HUES48 (cell line): ENCODE results near the gene REP15.
"Not testable (repeated sequence)": the region's sequence is repeated elsewhere in the genome, so short reads cannot be mapped to it uniquely, and the experiment has no call there.

Source experiments
- H3K27ac ChIP-seq: one replicate; pipeline ENCODE4 v1.7.0; 2013; ENCODE audit warnings: low read depth, low read length, inconsistent platforms
- H3K27me3 ChIP-seq: 2 replicates; pipeline ENCODE4 v1.6.1; 2013; ENCODE audit warnings: mild to moderate bottlenecking, low read length; ENCODE audit not compliant: control insufficient read depth, insufficient read depth
- H3K36me3 ChIP-seq: 2 replicates; pipeline ENCODE4 v1.6.1; 2013; ENCODE audit warnings: low read length; ENCODE audit not compliant: control insufficient read depth, insufficient read depth
- H3K4me1 ChIP-seq: 2 replicates; pipeline ENCODE4 v1.6.1; 2013; ENCODE audit warnings: mild to moderate bottlenecking, low read length; ENCODE audit not compliant: control insufficient read depth, insufficient read depth
- H3K4me3 ChIP-seq: 2 replicates; pipeline ENCODE4 v1.5.1; 2013; ENCODE audit warnings: mild to moderate bottlenecking, low read depth, low read length
- H3K9ac ChIP-seq: 2 replicates; pipeline ENCODE4 v1.6.1; 2013; ENCODE audit warnings: mild to moderate bottlenecking, low read depth, low read length, moderate library complexity
- H3K9me3 ChIP-seq: 2 replicates; pipeline ENCODE4 v1.6.1; 2013; ENCODE audit warnings: low read length; ENCODE audit not compliant: control insufficient read depth, insufficient read depth

Gene REP15

GRCh38 chr12:27730097-27730588 lies 33.9 kb downstream of the REP15 start:
- Histone ChIP-seq H3K4me1 (no peaks in the 10 kb centered on the region), H3K36me3 (peaks cover 57% of the 10 kb centered on the region), H3K27ac (no peak overlapping the region), H3K27me3 (no peaks in the 10 kb centered on the region), H3K9me3 (no peaks in the 10 kb centered on the region), H3K9ac (no peak overlapping the region), H3K4me3 (no peak overlapping the region)

DNA sequence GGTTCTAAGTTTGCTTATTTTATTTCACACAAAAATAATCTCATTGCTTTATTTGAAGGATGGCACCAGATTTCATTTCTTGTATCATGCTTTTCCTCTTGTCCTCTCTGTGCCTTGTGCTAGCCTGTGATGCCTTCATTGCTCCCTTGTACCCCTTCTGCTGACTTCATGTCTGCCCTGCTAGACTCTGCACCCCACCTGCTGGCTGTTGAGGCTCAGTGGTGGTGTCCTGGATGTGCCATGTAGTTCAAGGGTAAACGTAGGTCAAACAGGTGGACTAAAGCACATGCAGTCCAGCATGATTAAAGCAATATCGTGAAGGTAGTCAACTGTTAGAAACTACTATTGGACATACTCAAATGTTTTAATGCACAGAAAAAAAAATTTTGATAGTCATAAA lies 36.0 kb downstream of the REP15 start:
- Histone ChIP-seq H3K27ac (no peak overlapping the region), H3K9ac (no peak overlapping the region), H3K9me3 (no peaks in the 10 kb centered on the region), H3K27me3 (no peaks in the 10 kb centered on the region), H3K36me3 (peaks cover 59% of the 10 kb centered on the region), H3K4me1 (no peaks in the 10 kb centered on the region), H3K4me3 (no peak overlapping the region)

DNA sequence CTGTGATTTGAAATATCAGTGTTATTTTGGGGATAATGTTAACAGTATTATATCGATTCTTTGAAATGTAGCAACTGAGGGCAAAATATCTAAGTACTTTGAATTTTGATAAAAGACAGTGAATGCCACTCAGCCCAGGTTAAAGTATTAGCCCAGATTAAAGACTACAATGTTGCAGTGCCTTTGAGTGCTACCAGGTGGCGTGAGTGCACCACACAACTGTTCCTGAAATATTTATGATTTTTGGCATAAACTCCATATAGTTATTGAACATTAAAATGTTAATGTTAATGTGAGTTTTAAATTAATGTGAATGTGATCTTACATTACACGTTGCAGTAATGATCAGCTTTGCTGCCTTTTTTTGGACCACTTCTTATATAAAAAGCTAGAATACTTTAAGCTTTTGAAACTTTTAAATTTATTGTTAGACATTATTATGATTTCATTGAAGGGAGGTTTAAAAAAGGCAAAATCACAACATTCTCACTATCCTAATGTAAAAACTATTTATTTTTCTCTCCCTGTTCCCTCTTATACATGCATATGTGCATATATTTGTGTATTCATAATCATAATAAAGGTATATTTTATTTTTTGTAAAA lies 36.9 kb downstream of the REP15 start:
- Histone ChIP-seq H3K4me3 (no peak overlapping the region), H3K36me3 (peaks cover 65% of the 10 kb centered on the region), H3K27ac (no peak overlapping the region), H3K9me3 (no peaks in the 10 kb centered on the region), H3K27me3 (no peaks in the 10 kb centered on the region), H3K9ac (no peak overlapping the region), H3K4me1 (no peaks in the 10 kb centered on the region)

- Histone ChIP-seq H3K9me3 (no peaks in the 10 kb centered on the region), H3K4me3 (no peak overlapping the region), H3K36me3 (peaks cover 71% of the 10 kb centered on the region), H3K27ac (no peak overlapping the region), H3K4me1 (no peaks in the 10 kb centered on the region), H3K27me3 (no peaks in the 10 kb centered on the region), H3K9ac (no peak overlapping the region)
These were observed 37.5 kb downstream of the REP15 start for GRCh38 chr12:27733791-27734190.

- not testable (repeated sequence) for H3K27ac ChIP-seq, H3K4me3 ChIP-seq, H3K4me1 ChIP-seq, H3K27me3 ChIP-seq, H3K9me3 ChIP-seq, H3K9ac ChIP-seq
- H3K36me3 ChIP-seq: peaks cover 75% of the 10 kb centered on the region
These were observed 38.1 kb downstream of the REP15 start for GRCh38 chr12:27734321-27734720.

GRCh38 chr12:27743601-27744000 lies 47.4 kb downstream of the REP15 start:
- Histone ChIP-seq H3K27ac (no peak overlapping the region), H3K4me3 (no peak overlapping the region), H3K4me1 (no peaks in the 10 kb centered on the region), H3K9ac (no peak overlapping the region), H3K36me3 (peaks cover 37% of the 10 kb centered on the region), H3K27me3 (no peaks in the 10 kb centered on the region), H3K9me3 (no peaks in the 10 kb centered on the region)

DNA sequence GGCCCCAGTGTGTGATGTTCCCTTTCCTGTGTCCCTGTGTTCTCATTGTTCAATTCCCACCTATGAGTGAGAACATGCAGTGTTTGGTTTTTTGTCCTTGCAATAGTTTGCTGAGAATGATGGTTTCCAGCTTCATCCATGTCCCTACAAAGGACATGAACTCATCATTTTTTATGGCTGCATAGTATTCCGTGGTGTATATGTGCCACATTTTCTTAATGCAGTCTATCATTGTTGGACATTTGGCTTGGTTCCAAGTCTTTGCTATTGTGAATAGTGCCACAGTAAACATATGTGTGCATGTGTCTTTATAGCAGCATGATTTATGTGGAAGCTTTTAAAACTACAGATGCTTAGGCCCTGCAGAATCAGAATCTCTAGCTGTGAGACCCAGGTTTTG lies 49.5 kb downstream of the REP15 start:
- not testable (repeated sequence) for H3K4me1 ChIP-seq, H3K4me3 ChIP-seq, H3K9me3 ChIP-seq, H3K27me3 ChIP-seq, H3K9ac ChIP-seq, H3K27ac ChIP-seq
- peaks cover 27% of the 10 kb centered on the region for H3K36me3 ChIP-seq
